HCT116 (cell line): ENCODE measurements around the gene COMMD10. TPM values are rescaled to one million over a fixed set of nuclear protein-coding genes. Genes with fewer than 3 reads are reported as not detected.

Experiments
- ATAC-seq: fragments of 200-7000 bp; cut with Tn5 transposase; 2 replicates; pipeline ENCODE4 v1.9.1; 2020; ENCODE audit warnings: mild to moderate bottlenecking, moderate library complexity
- BruUV-seq: library from RNA; stranded (reverse); fragments of 400-500 nt; replicated peaks from 2 replicates; lab custom pipeline; 2021; lab: Mats Ljungman, UMichigan
- CTCF ChIA-PET: fragments of 300-600 bp; sonication (Branson Sonifier 250); formaldehyde crosslinking; loops from one replicate; lab custom pipeline; 2021; ENCODE audit warnings: antibody characterized with exemption; lab: Charles Lee
- POLR2A ChIA-PET: fragments of 300-600, 350-600 bp; sonication (Branson Sonifier 250); formaldehyde crosslinking; loops from one replicate; lab custom pipeline; 2021; ENCODE audit warnings: antibody characterized with exemption; lab: Charles Lee
- RAD21 ChIA-PET, 2 experiments: fragments of 300-600 bp; sonication (Branson Sonifier 250); formaldehyde crosslinking; loops; one replicate each; lab custom pipeline; 2023; ENCODE audit warnings: low total read pairs in 2 of 2; ENCODE audit not compliant: uncharacterized antibody in 2 of 2, unreplicated experiment in 2 of 2, low non-redundant PET in 1 of 2; lab: Charles Lee
- DNase-seq: peaks from one replicate; pipeline ENCODE4 v3.0.0-alpha.2; 2010; ENCODE audit warnings: low read depth, low spot score
- H2AFZ ChIP-seq: fragments of 200-600 bp; shearing (Covaris generic), sonication (generic); 2 replicates; pipeline ENCODE4 v1.6.1; 2017; ENCODE audit warnings: low read depth, mixed run types, mixed read lengths, antibody characterized with exemption, low read length; ENCODE audit not compliant: poor library complexity, severe bottlenecking
- H3K27ac ChIP-seq: 2 replicates; pipeline ENCODE4 v1.5.1; 2012; ENCODE audit warnings: low read depth, low read length
- H3K27me3 ChIP-seq: fragments of 200-600 bp; sonication (generic); 2 replicates; pipeline ENCODE4 v1.6.1; 2016; ENCODE audit warnings: mixed run types, low read length, mixed read lengths; ENCODE audit not compliant: insufficient read depth
- H3K36me3 ChIP-seq, 2 experiments: fragments of 200-500 bp in 1 of 2; fragments of 200-600 bp in 1 of 2; sonication (Bioruptor generic) in 1 of 2; sonication (generic) in 1 of 2; 2 replicates each; pipeline versions ENCODE4 v1.5.1 to v1.6.1; 2014 to 2016; ENCODE audit warnings: low read length in 2 of 2, inconsistent platforms in 1 of 2, mixed read lengths in 1 of 2, mixed run types in 1 of 2; ENCODE audit not compliant: insufficient read depth in 2 of 2, control insufficient read depth in 1 of 2
- H3K4me1 ChIP-seq, 2 experiments: fragments of 200-600 bp in 1 of 2; sonication (generic) in 1 of 2; 2 replicates each; pipeline versions ENCODE4 v1.5.1 to v1.6.1; 2012 to 2017; ENCODE audit warnings: low read length in 2 of 2, inconsistent platforms in 1 of 2, mild to moderate bottlenecking in 1 of 2, mixed read lengths in 1 of 2, mixed run types in 1 of 2, moderate library complexity in 1 of 2; ENCODE audit not compliant: insufficient read depth in 2 of 2, control insufficient read depth in 1 of 2
- H3K4me2 ChIP-seq: fragments of 200-600 bp; sonication (generic); 2 replicates; pipeline ENCODE4 v1.6.1; 2017; ENCODE audit warnings: mixed run types, low read length, mixed read lengths
- H3K4me3 ChIP-seq, 2 experiments: fragments of 200-600 bp in 1 of 2; sonication (generic) in 1 of 2; replicated peaks in 1 of 2; 2 replicates each; pipeline ENCODE4 v1.5.1; 2011 to 2016; ENCODE audit warnings: low read length in 2 of 2, control low read depth in 1 of 2, low read depth in 1 of 2, mild to moderate bottlenecking in 1 of 2, mixed read lengths in 1 of 2, mixed run types in 1 of 2
- H3K79me2 ChIP-seq: fragments of 200-600 bp; sonication (generic); 2 replicates; pipeline ENCODE4 v1.6.1; 2017; ENCODE audit warnings: mild to moderate bottlenecking, mixed run types, low read length, moderate library complexity, mixed read lengths; ENCODE audit not compliant: insufficient read depth
- H3K9ac ChIP-seq: fragments of 200-600 bp; sonication (generic); 2 replicates; pipeline ENCODE4 v1.6.1; 2016; ENCODE audit warnings: low read length, mixed read lengths
- H3K9me2 ChIP-seq: fragments of 200-600 bp; sonication (generic), shearing (Covaris generic); 2 replicates; pipeline ENCODE4 v1.6.1; 2017; ENCODE audit warnings: mixed run types, mild to moderate bottlenecking, moderate library complexity; ENCODE audit not compliant: insufficient read depth
- H3K9me3 ChIP-seq, 2 experiments: fragments of 200-500 bp in 1 of 2; fragments of 200-600 bp in 1 of 2; sonication (Bioruptor generic) in 1 of 2; sonication (generic) in 1 of 2; 2 replicates each; pipeline ENCODE4 v1.6.1; 2014 to 2017; ENCODE audit warnings: low read length in 2 of 2, mixed read lengths in 2 of 2, inconsistent platforms in 1 of 2, low read depth in 1 of 2, mild to moderate bottlenecking in 1 of 2, mixed run types in 1 of 2, moderate library complexity in 1 of 2; ENCODE audit not compliant: control insufficient read depth in 1 of 2, insufficient read depth in 1 of 2
- H4K20me1 ChIP-seq: fragments of 200-600 bp; sonication (generic), shearing (Covaris generic); 2 replicates; pipeline ENCODE4 v1.6.1; 2017; ENCODE audit warnings: mixed run types, mild to moderate bottlenecking, moderate library complexity; ENCODE audit not compliant: insufficient read depth
- EGR1 ChIP-seq: IDR thresholded peaks from 2 replicates; pipeline ENCODE4 v1.6.1; 2012; ENCODE audit warnings: low read depth
- EZH2 ChIP-seq: fragments of 200-600 bp; sonication (generic); IDR thresholded peaks from 2 replicates; pipeline ENCODE4 v1.6.1; 2017; ENCODE audit warnings: antibody characterized with exemption, mixed run types
- EZH2phosphoT487 ChIP-seq: fragments of 200-600 bp; IDR thresholded peaks from 2 replicates; pipeline ENCODE4 v1.6.1; 2018; ENCODE audit warnings: antibody characterized with exemption, borderline replicate concordance
- JUND ChIP-seq: IDR thresholded peaks from 2 replicates; pipeline ENCODE4 v1.6.1; 2012
- POLR2A ChIP-seq: IDR thresholded peaks from 2 replicates; pipeline ENCODE4 v1.7.0; 2011; ENCODE audit warnings: borderline replicate concordance; ENCODE audit not compliant: insufficient read depth, insufficient read length; ENCODE audit errors: extremely low read depth
- SIN3A ChIP-seq: IDR thresholded peaks from 2 replicates; pipeline ENCODE4 v1.6.1; 2012; ENCODE audit warnings: low read depth
- TCF7L2 ChIP-seq: IDR thresholded peaks from 2 replicates; pipeline ENCODE4 v1.7.0; 2011; ENCODE audit warnings: borderline replicate concordance, inconsistent platforms; ENCODE audit not compliant: insufficient read depth, insufficient read length; ENCODE audit errors: extremely low read depth
- ZBTB33 ChIP-seq: IDR thresholded peaks from 2 replicates; pipeline ENCODE4 v1.6.1; 2011; ENCODE audit warnings: mild to moderate bottlenecking, low read length, moderate library complexity; ENCODE audit not compliant: insufficient replicate concordance; ENCODE audit errors: extremely low read depth
- ZNF274 ChIP-seq: fragments of 200-500 bp; sonication (Bioruptor generic); IDR thresholded peaks from 2 replicates; pipeline ENCODE4 v1.6.1; 2014; ENCODE audit warnings: mild to moderate bottlenecking, low read depth, low read length, inconsistent platforms
- intact Hi-C: fragments of 100-400 bp; cut with micrococcal nuclease; formaldehyde crosslinking; loops from 2 replicates; pipeline ENCODE4 v1.10.0; 2022
- total RNA-seq: library from RNA; stranded (reverse); gene quantifications from one replicate; pipeline ENCODE4 v1.2.1, GENCODE V29; 2021; ENCODE audit not compliant: unreplicated experiment
- TF ChIP-seq, protein P1 (sequence below): IDR thresholded peaks from 2 replicates; pipeline ENCODE4 v1.6.1; 2012; ENCODE audit warnings: low read depth
- TF ChIP-seq, protein P2 (sequence below), 3 experiments: fragments of 200-600 bp in 1 of 3; sonication (generic) in 1 of 3; IDR thresholded peaks in 2 of 3; conservative IDR thresholded peaks in 1 of 3; 2 replicates each; pipeline ENCODE4 v1.5.1; 2012 to 2017; ENCODE audit warnings: low read depth in 2 of 3, low read length in 2 of 3, antibody characterized with exemption in 1 of 3, borderline replicate concordance in 1 of 3, control low read depth in 1 of 3, mild to moderate bottlenecking in 1 of 3, mixed read lengths in 1 of 3, mixed run types in 1 of 3, moderate library complexity in 1 of 3; ENCODE audit not compliant: insufficient read depth in 1 of 3

The COMMD10 gene
- total RNA-seq, 1 experiment from 2014 or later = 35.3 TPM

DNA sequence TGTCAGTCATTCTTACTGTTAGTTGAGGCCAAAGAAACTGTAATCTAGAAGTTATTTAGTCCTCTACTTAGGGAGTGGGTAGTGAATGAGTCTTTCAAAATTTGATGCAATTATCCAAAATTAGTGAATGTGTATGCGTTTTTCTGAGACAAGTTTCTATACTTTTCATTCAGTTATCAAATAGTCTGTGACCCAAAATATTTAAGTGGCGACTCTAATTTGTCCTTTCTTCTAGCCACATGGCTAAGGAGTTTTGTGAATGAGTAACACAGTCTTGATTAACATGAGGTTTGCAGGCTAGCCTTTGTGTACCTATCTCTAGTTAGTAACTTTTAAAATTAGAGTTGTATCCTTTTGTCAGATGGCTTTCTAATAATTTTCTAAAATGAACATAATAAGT lies 45.6 kb downstream of the COMMD10 start:
- no TSS peak for BruUV-seq
- CTCF ChIA-PET = no interaction called here
- Histone ChIP-seq H3K4me2 (no peak overlapping the region), H3K79me2 (no peaks in the 10 kb centered on the region), H3K4me3 (no peak overlapping the region), H3K27ac (no peak overlapping the region), H2AFZ (no peak overlapping the region), H3K4me1 (peaks cover 0 to 5% of the 10 kb centered on the region in 2 experiments; a peak in 1 of 4 replicates), H4K20me1 (no peaks in the 10 kb centered on the region), H3K36me3 (no peaks in the 10 kb centered on the region), H3K9ac (no peak overlapping the region), H3K9me3 (no peaks in the 10 kb centered on the region), H3K9me2 (no peaks in the 10 kb centered on the region), H3K27me3 (no peaks in the 10 kb centered on the region)
- POLR2A ChIA-PET = no interaction called here
- TF ChIP-seq POLR2A = no peak
- no peak for TF ChIP-seq SIN3A
- TF ChIP-seq ZNF274 = no peak
- no peak for TF ChIP-seq EZH2phosphoT487
- TF ChIP-seq, protein P1, sequence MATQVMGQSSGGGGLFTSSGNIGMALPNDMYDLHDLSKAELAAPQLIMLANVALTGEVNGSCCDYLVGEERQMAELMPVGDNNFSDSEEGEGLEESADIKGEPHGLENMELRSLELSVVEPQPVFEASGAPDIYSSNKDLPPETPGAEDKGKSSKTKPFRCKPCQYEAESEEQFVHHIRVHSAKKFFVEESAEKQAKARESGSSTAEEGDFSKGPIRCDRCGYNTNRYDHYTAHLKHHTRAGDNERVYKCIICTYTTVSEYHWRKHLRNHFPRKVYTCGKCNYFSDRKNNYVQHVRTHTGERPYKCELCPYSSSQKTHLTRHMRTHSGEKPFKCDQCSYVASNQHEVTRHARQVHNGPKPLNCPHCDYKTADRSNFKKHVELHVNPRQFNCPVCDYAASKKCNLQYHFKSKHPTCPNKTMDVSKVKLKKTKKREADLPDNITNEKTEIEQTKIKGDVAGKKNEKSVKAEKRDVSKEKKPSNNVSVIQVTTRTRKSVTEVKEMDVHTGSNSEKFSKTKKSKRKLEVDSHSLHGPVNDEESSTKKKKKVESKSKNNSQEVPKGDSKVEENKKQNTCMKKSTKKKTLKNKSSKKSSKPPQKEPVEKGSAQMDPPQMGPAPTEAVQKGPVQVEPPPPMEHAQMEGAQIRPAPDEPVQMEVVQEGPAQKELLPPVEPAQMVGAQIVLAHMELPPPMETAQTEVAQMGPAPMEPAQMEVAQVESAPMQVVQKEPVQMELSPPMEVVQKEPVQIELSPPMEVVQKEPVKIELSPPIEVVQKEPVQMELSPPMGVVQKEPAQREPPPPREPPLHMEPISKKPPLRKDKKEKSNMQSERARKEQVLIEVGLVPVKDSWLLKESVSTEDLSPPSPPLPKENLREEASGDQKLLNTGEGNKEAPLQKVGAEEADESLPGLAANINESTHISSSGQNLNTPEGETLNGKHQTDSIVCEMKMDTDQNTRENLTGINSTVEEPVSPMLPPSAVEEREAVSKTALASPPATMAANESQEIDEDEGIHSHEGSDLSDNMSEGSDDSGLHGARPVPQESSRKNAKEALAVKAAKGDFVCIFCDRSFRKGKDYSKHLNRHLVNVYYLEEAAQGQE = no peak
- no peak for TF ChIP-seq EGR1
- no peak for TF ChIP-seq EZH2
- no peak for TF ChIP-seq TCF7L2
- TF ChIP-seq, protein P2, sequence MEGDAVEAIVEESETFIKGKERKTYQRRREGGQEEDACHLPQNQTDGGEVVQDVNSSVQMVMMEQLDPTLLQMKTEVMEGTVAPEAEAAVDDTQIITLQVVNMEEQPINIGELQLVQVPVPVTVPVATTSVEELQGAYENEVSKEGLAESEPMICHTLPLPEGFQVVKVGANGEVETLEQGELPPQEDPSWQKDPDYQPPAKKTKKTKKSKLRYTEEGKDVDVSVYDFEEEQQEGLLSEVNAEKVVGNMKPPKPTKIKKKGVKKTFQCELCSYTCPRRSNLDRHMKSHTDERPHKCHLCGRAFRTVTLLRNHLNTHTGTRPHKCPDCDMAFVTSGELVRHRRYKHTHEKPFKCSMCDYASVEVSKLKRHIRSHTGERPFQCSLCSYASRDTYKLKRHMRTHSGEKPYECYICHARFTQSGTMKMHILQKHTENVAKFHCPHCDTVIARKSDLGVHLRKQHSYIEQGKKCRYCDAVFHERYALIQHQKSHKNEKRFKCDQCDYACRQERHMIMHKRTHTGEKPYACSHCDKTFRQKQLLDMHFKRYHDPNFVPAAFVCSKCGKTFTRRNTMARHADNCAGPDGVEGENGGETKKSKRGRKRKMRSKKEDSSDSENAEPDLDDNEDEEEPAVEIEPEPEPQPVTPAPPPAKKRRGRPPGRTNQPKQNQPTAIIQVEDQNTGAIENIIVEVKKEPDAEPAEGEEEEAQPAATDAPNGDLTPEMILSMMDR (IDR thresholded peaks at IDR 0.05 in 2 of 3, conservative IDR thresholded peaks at IDR 0.05 in 1 of 3; ENCODE audit: borderline replicate concordance in 1 of 3, insufficient read depth in 1 of 3, low read depth in 2 of 3, low read length in 2 of 3) = no peak
- no peak for TF ChIP-seq ZBTB33
- TF ChIP-seq JUND = no peak
- RAD21 ChIA-PET = no interaction called here
- DNase-seq (no peak), ATAC-seq (no peak)
- intact Hi-C loops = no loop called here
